Measurements from ENCODE around the gene BCO1. TPM values are rescaled to one million over a fixed set of nuclear protein-coding genes. Genes with fewer than 3 reads are reported as not detected.
A peak's percentile ranks its signal among the peaks of the same experiment; 100 is the strongest.

Gene BCO1
- total RNA-seq, 1 donor from 2014 or later = not detected

GRCh38 chr16:81198635-81199034, 39.9 kb upstream of the BCO1 start:
- TF ChIP-seq CTCF (IDR thresholded peaks at IDR 0.05; ENCODE audit: unreplicated experiment) = no peak
- no peaks in the 10 kb centered on the region for H3K36me3 Mint-ChIP-seq (ENCODE audit: low read depth, unreplicated experiment)
- no peaks in the 10 kb centered on the region for H3K9me3 Mint-ChIP-seq (ENCODE audit: unreplicated experiment)
- peaks cover 5% of the 10 kb centered on the region for H3K4me1 Mint-ChIP-seq (ENCODE audit: unreplicated experiment)
- no peak for DNase-seq (ENCODE audit: low spot score)
- peaks cover 5% of the 10 kb centered on the region for H3K27me3 Mint-ChIP-seq (ENCODE audit: unreplicated experiment)
- no peak overlapping the region for H3K27ac Mint-ChIP-seq (ENCODE audit: unreplicated experiment)
- no peak overlapping the region for H3K4me3 Mint-ChIP-seq (ENCODE audit: unreplicated experiment)

- H3K27me3 Mint-ChIP-seq (ENCODE audit: unreplicated experiment) = no peaks in the 10 kb centered on the region
- no peaks in the 10 kb centered on the region for H3K9me3 Mint-ChIP-seq (ENCODE audit: unreplicated experiment)
- H3K4me3 Mint-ChIP-seq (ENCODE audit: unreplicated experiment) = no peak overlapping the region
- TF ChIP-seq CTCF (IDR thresholded peaks at IDR 0.05; ENCODE audit: unreplicated experiment) = no peak
- no peak for DNase-seq (ENCODE audit: low spot score)
- H3K27ac Mint-ChIP-seq (ENCODE audit: unreplicated experiment) = no peak overlapping the region
- H3K36me3 Mint-ChIP-seq (ENCODE audit: low read depth, unreplicated experiment) = no peaks in the 10 kb centered on the region
- H3K4me1 Mint-ChIP-seq (ENCODE audit: unreplicated experiment) = peaks cover 13% of the 10 kb centered on the region
These were observed 37.2 kb upstream of the BCO1 start for GRCh38 chr16:81201267-81201666.

GRCh38 chr16:81204798-81205680, 33.5 kb upstream of the BCO1 start:
- peak; percentile 29 for DNase-seq (ENCODE audit: low spot score)
- no peaks in the 10 kb centered on the region for H3K36me3 Mint-ChIP-seq (ENCODE audit: low read depth, unreplicated experiment)
- no peaks in the 10 kb centered on the region for H3K9me3 Mint-ChIP-seq (ENCODE audit: unreplicated experiment)
- H3K4me1 Mint-ChIP-seq (ENCODE audit: unreplicated experiment) = peaks cover 13% of the 10 kb centered on the region
- H3K27me3 Mint-ChIP-seq (ENCODE audit: unreplicated experiment) = peaks cover 2% of the 10 kb centered on the region
- no peak overlapping the region for H3K27ac Mint-ChIP-seq (ENCODE audit: unreplicated experiment)
- TF ChIP-seq CTCF (IDR thresholded peaks at IDR 0.05; ENCODE audit: unreplicated experiment) = peak; percentile 55
- no peak overlapping the region for H3K4me3 Mint-ChIP-seq (ENCODE audit: unreplicated experiment)

- H3K9me3 Mint-ChIP-seq (ENCODE audit: unreplicated experiment) = no peaks in the 10 kb centered on the region
- no peak for TF ChIP-seq CTCF (IDR thresholded peaks at IDR 0.05; ENCODE audit: unreplicated experiment)
- no peak overlapping the region for H3K27ac Mint-ChIP-seq (ENCODE audit: unreplicated experiment)
- H3K4me3 Mint-ChIP-seq (ENCODE audit: unreplicated experiment) = no peak overlapping the region
- H3K36me3 Mint-ChIP-seq (ENCODE audit: low read depth, unreplicated experiment) = peaks cover 5% of the 10 kb centered on the region
- H3K4me1 Mint-ChIP-seq (ENCODE audit: unreplicated experiment) = peaks cover 13% of the 10 kb centered on the region
- peaks cover 3% of the 10 kb centered on the region for H3K27me3 Mint-ChIP-seq (ENCODE audit: unreplicated experiment)
- DNase-seq (ENCODE audit: low spot score) = no peak
These were observed 31.4 kb upstream of the BCO1 start for GRCh38 chr16:81207076-81207475.

GRCh38 chr16:81210807-81211206, 27.7 kb upstream of the BCO1 start:
- Mint-ChIP-seq H3K9me3 (ENCODE audit: unreplicated experiment) (no peaks in the 10 kb centered on the region), H3K36me3 (ENCODE audit: low read depth, unreplicated experiment) (peaks cover 5% of the 10 kb centered on the region), H3K4me1 (ENCODE audit: unreplicated experiment) (no peaks in the 10 kb centered on the region), H3K4me3 (ENCODE audit: unreplicated experiment) (no peak overlapping the region), H3K27ac (ENCODE audit: unreplicated experiment) (no peak overlapping the region), H3K27me3 (ENCODE audit: unreplicated experiment) (peaks cover 5% of the 10 kb centered on the region)
- TF ChIP-seq CTCF (IDR thresholded peaks at IDR 0.05; ENCODE audit: unreplicated experiment) = no peak
- DNase-seq (ENCODE audit: low spot score) = no peak

All from endothelial cell (in vitro differentiated cells).